CD14-positive monocyte (primary cell): ENCODE data around the gene PLEKHM3. TPM values are rescaled to one million over a fixed set of nuclear protein-coding genes. Genes with fewer than 3 reads are reported as not detected.

ENCODE experiments used
- DNase-seq, 3 donors: peaks; one replicate each; pipeline ENCODE4 v3.0.0-alpha.2; 2011 to 2022
- H2AFZ ChIP-seq: 2 replicates; pipeline ENCODE4 v1.6.0; 2012; ENCODE audit warnings: mild to moderate bottlenecking, low read depth, low read length, inconsistent platforms; ENCODE audit not compliant: insufficient read depth, poor library complexity, severe bottlenecking
- H3K27ac ChIP-seq, 2 donors: 1 replicate in 1 of 2; 2 replicates in 1 of 2; pipeline ENCODE4 v1.5.1; 2012 to 2013; ENCODE audit warnings: low read length in 2 of 2, control low read depth in 1 of 2, inconsistent platforms in 1 of 2, low read depth in 1 of 2, mild to moderate bottlenecking in 1 of 2
- H3K27me3 ChIP-seq, 2 donors: one replicate each; pipeline versions ENCODE4 v1.6.0 to v1.6.1; 2011 to 2013; ENCODE audit warnings: low read length in 2 of 2; ENCODE audit not compliant: control insufficient read depth in 2 of 2, insufficient read depth in 2 of 2
- H3K36me3 ChIP-seq, 2 donors: replicated peaks in 1 of 2; 1 replicate in 1 of 2; 2 replicates in 1 of 2; pipeline versions ENCODE4 v1.5.1 to v1.6.1; 2012 to 2013; ENCODE audit warnings: low read length in 2 of 2, control low read depth in 1 of 2, inconsistent platforms in 1 of 2, mild to moderate bottlenecking in 1 of 2; ENCODE audit not compliant: insufficient read depth in 2 of 2, control insufficient read depth in 1 of 2
- H3K4me1 ChIP-seq, 2 donors: 1 replicate in 1 of 2; 2 replicates in 1 of 2; pipeline versions ENCODE4 v1.5.1 to v1.6.1; 2012 to 2013; ENCODE audit warnings: low read length in 2 of 2, control low read depth in 1 of 2, inconsistent platforms in 1 of 2, mild to moderate bottlenecking in 1 of 2, moderate library complexity in 1 of 2; ENCODE audit not compliant: insufficient read depth in 2 of 2, control insufficient read depth in 1 of 2
- H3K4me2 ChIP-seq: replicated peaks from 2 replicates; pipeline ENCODE3; 2012; ENCODE audit warnings: low read length, moderate library complexity, mild to moderate bottlenecking; ENCODE audit not compliant: poor library complexity, severe bottlenecking; ENCODE audit errors: extremely low read depth
- H3K4me3 ChIP-seq, 3 experiments: fragments of 200-600 bp in 1 of 3; sonication (generic) in 1 of 3; replicated peaks in 1 of 3; 1 replicate in 2 of 3; 2 replicates in 1 of 3; pipeline ENCODE4 v1.5.1; 2011 to 2013; ENCODE audit warnings: low read length in 3 of 3, mild to moderate bottlenecking in 3 of 3, control low read depth in 2 of 3, low read depth in 2 of 3, inconsistent platforms in 1 of 3, moderate library complexity in 1 of 3
- H3K79me2 ChIP-seq: 2 replicates; pipeline ENCODE4 v1.6.0; 2012; ENCODE audit warnings: mild to moderate bottlenecking, control low read depth, inconsistent platforms, low read length, moderate library complexity; ENCODE audit not compliant: insufficient read depth
- H3K9ac ChIP-seq: 2 replicates; pipeline ENCODE4 v1.6.0; 2017; ENCODE audit warnings: low read length, mild to moderate bottlenecking; ENCODE audit not compliant: insufficient read depth, poor library complexity, severe bottlenecking
- H3K9me3 ChIP-seq, 2 donors: replicated peaks in 1 of 2; 1 replicate in 1 of 2; 2 replicates in 1 of 2; pipeline versions ENCODE4 v1.5.1 to v1.6.1; 2012 to 2013; ENCODE audit warnings: low read length in 2 of 2, control low read depth in 1 of 2; ENCODE audit not compliant: control insufficient read depth in 1 of 2, insufficient read depth in 1 of 2
- H4K20me1 ChIP-seq: 2 replicates; pipeline ENCODE4 v1.6.0; 2012; ENCODE audit warnings: mild to moderate bottlenecking, low read length, control low read depth, moderate library complexity; ENCODE audit not compliant: insufficient read depth
- H3K27ac Mint-ChIP-seq, 7 donors: one replicate each; pipeline ENCODE4 v1.8.0; 2020; ENCODE audit warnings: mild to moderate bottlenecking in 7 of 7, mixed read lengths in 7 of 7, moderate library complexity in 6 of 7, inconsistent platforms in 2 of 7
- H3K27me3 Mint-ChIP-seq, 3 donors: one replicate each; pipeline ENCODE4 v1.8.0; 2021 to 2022; ENCODE audit warnings: low read depth in 3 of 3, mild to moderate bottlenecking in 3 of 3, mixed read lengths in 3 of 3, moderate library complexity in 3 of 3, inconsistent platforms in 1 of 3
- H3K36me3 Mint-ChIP-seq, 2 donors: one replicate each; pipeline ENCODE4 v1.8.0; 2020; ENCODE audit warnings: mixed read lengths in 2 of 2, inconsistent platforms in 1 of 2, mild to moderate bottlenecking in 1 of 2
- H3K4me1 Mint-ChIP-seq: one replicate; pipeline ENCODE4 v1.8.0; 2020; ENCODE audit warnings: mild to moderate bottlenecking, mixed read lengths
- H3K4me3 Mint-ChIP-seq, 2 donors: one replicate each; pipeline ENCODE4 v1.8.0; 2020; ENCODE audit warnings: mild to moderate bottlenecking in 2 of 2, mixed read lengths in 2 of 2, moderate library complexity in 1 of 2
- H3K9me3 Mint-ChIP-seq, 7 donors: one replicate each; pipeline ENCODE4 v1.8.0; 2020 to 2022; ENCODE audit warnings: mixed read lengths in 7 of 7, mild to moderate bottlenecking in 6 of 7, moderate library complexity in 6 of 7, inconsistent platforms in 2 of 7
- CTCF ChIP-seq: fragments of 200-600 bp; IDR thresholded peaks from one replicate; pipeline ENCODE4 v1.8.0; 2022; ENCODE audit warnings: antibody characterized with exemption, mild to moderate bottlenecking
- WGBS: methylation state at CpG from one replicate; pipeline ENCODE4 v1.1.5; 2013; ENCODE audit warnings: missing lambda C conversion rate; ENCODE audit not compliant: insufficient coverage; 5-methylcytosine and 5-hydroxymethylcytosine counted together
- intact Hi-C, 2 donors: fragments of 100-400 bp; cut with micrococcal nuclease; formaldehyde crosslinking; loops; one replicate each; pipeline versions ENCODE4 v1.15.0 to v1.15.1; 2023
- polyA plus RNA-seq, 3 donors: library from polyadenylated mRNA; depleted of rRNA in 1 of 3; unstranded in 2 of 3; stranded (reverse) in 1 of 3; fragments of 300-500 nt in 2 of 3; fragments of >200 nt in 1 of 3; fragmentation: Illumina TruSeq in 2 of 3; gene quantifications; 1 replicate in 2 of 3; 2 replicates in 1 of 3; pipeline ENCODE4 v1.2.3, GENCODE V29; 2012 to 2021

Gene PLEKHM3
- polyA plus RNA-seq, 3 donors: 3.0 to 8.0 (median 3.0) TPM

DNA sequence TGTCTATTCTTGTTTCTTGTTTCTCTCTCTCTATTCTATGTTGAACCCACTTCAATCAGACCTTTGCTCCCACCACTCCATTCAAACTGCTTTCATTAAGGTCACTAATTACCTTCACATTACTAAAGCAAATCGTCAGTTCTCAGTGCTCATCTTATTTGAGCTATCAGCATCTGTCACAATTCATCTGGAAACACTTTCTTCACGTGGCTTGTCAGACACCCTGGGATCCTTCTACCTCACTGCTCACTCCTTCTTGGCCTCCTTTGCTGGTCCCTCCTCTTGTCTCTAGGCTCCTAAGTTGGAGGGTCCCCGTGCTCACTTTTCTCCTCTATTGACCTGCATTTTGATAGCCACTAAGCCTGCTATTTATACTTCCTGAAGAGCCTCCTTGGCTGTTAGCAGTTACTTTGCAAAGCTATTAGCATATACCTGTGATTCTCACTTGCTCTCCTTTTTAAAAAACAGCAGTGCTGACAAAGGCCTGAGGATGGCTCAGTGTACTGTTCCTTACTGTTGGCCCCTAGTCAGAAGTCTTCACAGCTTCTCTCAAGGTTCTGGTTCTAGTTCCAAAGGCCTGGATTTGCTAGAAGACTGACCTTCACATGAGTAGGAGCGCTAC lies 80.2 kb downstream of the PLEKHM3 start:
- no peak overlapping the region for H3K27ac ChIP-seq
- H3K4me2 ChIP-seq: no peak overlapping the region
- DNase-seq: no peak
- H3K36me3 Mint-ChIP-seq: peaks cover 41 to 43% of the 10 kb centered on the region in 2 donors
- no peaks in the 10 kb centered on the region for H3K9me3 ChIP-seq
- H3K9me3 Mint-ChIP-seq: no peaks in the 10 kb centered on the region
- H3K4me3 ChIP-seq: no peak overlapping the region
- no peak overlapping the region for H3K9ac ChIP-seq
- H3K27ac Mint-ChIP-seq: no peak overlapping the region
- H3K27me3 ChIP-seq: no peaks in the 10 kb centered on the region
- no peak for TF ChIP-seq CTCF
- no peaks in the 10 kb centered on the region for H3K4me1 ChIP-seq
- no peaks in the 10 kb centered on the region for H3K79me2 ChIP-seq
- WGBS: 90% methylated on average over 4 of the region's 4 CpGs
- peaks cover 13 to 52% of the 10 kb centered on the region in 2 donors for H3K36me3 ChIP-seq
- H3K27me3 Mint-ChIP-seq: peaks cover 0 to 2% (median 0%) of the 10 kb centered on the region in 3 donors
- H2AFZ ChIP-seq: no peak overlapping the region
- peaks cover 3% of the 10 kb centered on the region for H4K20me1 ChIP-seq
- no peak overlapping the region for H3K4me3 Mint-ChIP-seq
- H3K4me1 Mint-ChIP-seq: no peaks in the 10 kb centered on the region
- intact Hi-C loops: no loop called here

GRCh38 chr2:207944334-207944733 lies 81.0 kb downstream of the PLEKHM3 start:
- Histone ChIP-seq H3K4me2 (no peak overlapping the region), H3K27ac (no peak overlapping the region), H3K9ac (no peak overlapping the region), H2AFZ (no peak overlapping the region), H3K4me3 (no peak overlapping the region), H3K4me1 (no peaks in the 10 kb centered on the region), H3K79me2 (no peaks in the 10 kb centered on the region), H4K20me1 (no peaks in the 10 kb centered on the region), H3K9me3 (no peaks in the 10 kb centered on the region), H3K27me3 (no peaks in the 10 kb centered on the region), H3K36me3 (peaks cover 13 to 60% of the 10 kb centered on the region in 2 donors)
- TF ChIP-seq CTCF: no peak
- 100% methylated on average over 3 of the region's 6 CpGs for WGBS
- H3K27ac Mint-ChIP-seq: no peak overlapping the region
- H3K4me3 Mint-ChIP-seq: no peak overlapping the region
- peaks cover 0 to 2% (median 0%) of the 10 kb centered on the region in 3 donors for H3K27me3 Mint-ChIP-seq
- H3K4me1 Mint-ChIP-seq: no peaks in the 10 kb centered on the region
- H3K9me3 Mint-ChIP-seq: no peaks in the 10 kb centered on the region
- H3K36me3 Mint-ChIP-seq: peaks cover 45 to 46% of the 10 kb centered on the region in 2 donors
- DNase-seq: no peak
- intact Hi-C loops: no loop called here
